ENCODE measurements around the gene NT5M.

DNA sequence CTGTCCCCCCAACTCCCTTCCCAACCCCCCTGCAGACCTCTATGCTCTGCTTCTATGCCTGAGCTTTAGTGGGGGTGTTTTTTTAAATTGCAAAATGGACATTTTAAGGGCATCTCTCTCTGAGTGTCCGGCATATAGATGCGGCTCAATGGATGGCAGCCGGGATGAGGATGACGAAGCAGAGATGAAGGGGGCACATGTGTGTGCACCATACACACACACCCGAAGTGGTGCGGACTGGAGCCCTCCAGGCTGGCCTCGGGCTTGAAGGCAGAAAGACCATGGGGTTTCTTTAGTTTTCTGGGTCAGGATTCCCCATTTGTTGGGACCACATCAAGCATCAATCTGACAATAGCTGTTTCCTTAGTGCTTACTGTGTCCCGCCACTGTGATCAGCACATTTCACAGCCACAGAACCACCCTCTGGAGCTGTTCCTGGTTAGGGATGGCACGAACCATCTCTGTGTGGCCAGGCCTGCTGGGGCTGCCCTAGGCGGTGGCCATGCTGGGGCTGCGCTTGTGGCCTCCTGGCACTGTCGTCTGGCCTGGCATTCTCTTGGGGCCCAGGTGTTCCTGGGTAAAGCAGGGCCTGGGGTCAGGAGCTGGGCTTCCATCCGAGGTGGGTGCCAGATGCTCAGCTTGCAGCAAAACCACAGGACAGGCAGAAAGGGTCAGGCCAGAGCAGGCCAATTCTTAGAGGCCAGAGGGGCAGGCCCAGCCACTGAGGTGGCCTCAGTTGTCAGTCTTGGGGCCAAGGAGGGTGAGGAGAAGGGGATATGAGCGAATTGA, 49.9 kb downstream of the NT5M start:
- TF ChIP-seq POLR2AphosphoS5 (IDR thresholded peaks at IDR 0.05) = no peak
- TF ChIP-seq, protein P1, sequence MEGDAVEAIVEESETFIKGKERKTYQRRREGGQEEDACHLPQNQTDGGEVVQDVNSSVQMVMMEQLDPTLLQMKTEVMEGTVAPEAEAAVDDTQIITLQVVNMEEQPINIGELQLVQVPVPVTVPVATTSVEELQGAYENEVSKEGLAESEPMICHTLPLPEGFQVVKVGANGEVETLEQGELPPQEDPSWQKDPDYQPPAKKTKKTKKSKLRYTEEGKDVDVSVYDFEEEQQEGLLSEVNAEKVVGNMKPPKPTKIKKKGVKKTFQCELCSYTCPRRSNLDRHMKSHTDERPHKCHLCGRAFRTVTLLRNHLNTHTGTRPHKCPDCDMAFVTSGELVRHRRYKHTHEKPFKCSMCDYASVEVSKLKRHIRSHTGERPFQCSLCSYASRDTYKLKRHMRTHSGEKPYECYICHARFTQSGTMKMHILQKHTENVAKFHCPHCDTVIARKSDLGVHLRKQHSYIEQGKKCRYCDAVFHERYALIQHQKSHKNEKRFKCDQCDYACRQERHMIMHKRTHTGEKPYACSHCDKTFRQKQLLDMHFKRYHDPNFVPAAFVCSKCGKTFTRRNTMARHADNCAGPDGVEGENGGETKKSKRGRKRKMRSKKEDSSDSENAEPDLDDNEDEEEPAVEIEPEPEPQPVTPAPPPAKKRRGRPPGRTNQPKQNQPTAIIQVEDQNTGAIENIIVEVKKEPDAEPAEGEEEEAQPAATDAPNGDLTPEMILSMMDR (IDR thresholded peaks at IDR 0.05 in 8 of 11, conservative IDR thresholded peaks at IDR 0.05 in 3 of 11) = no peak

Measured in spleen (tissue), 7 donors.